HT1080 (cell line): Measurements from ENCODE around the gene L1TD1. TPM values are rescaled to one million over a fixed set of nuclear protein-coding genes. Genes with fewer than 3 reads are reported as not detected.
"Not testable (repeated sequence)": the region's sequence is repeated elsewhere in the genome, so short reads cannot be mapped to it uniquely, and the experiment has no call there.

Source experiments
- DNase-seq: peaks from one replicate; pipeline ENCODE4 v3.0.0-alpha.2; 2015; ENCODE audit warnings: low read depth
- total RNA-seq: library from RNA; depleted of rRNA; stranded (reverse); fragments of >200 nt; shearing (Covaris generic); gene quantifications from 2 replicates; pipeline ENCODE4 v1.2.3, GENCODE V29; 2014; rRNA removed

The L1TD1 gene
- total RNA-seq, 1 experiment from 2014 or later = not detected

DNA sequence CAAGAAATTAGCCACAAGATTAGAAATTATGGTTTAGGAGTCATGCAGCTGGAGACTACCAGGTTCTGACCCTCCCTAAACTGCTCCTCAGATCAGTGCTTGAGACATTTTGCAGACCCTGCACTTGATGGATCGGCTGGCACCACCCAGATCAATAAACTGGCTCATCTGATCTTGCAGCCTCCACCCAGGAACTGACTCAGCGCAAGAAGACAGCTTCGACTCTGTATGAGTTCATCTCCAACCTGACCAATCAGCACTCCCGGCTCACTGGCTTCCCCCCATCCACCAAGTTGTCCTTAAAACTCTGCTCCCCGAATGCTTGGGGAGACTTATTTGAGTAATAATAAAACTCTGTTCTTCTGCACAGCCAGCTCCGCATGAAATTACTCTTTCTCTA is 40.0 kb downstream of the L1TD1 start:
- DNase-seq = no peak

DNA sequence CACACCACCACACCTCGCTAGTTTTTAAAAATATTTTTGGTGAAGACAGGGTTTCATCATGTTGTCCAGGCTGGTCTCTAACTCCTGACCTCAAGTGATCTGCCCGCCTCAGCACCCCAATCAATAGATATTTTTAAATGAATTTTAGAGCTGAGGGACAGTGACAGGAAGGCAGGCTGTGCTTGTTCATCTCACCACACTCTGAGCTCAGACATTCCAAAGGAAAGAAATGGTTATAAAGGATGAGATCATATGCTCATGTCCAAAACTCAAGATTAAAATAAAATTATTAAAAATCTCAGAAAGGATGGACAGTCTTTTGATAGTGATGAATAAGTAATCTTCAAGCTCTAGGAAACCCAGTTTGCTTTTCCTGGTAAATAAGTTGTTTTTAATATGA is 40.9 kb downstream of the L1TD1 start:
- no peak for DNase-seq

DNA sequence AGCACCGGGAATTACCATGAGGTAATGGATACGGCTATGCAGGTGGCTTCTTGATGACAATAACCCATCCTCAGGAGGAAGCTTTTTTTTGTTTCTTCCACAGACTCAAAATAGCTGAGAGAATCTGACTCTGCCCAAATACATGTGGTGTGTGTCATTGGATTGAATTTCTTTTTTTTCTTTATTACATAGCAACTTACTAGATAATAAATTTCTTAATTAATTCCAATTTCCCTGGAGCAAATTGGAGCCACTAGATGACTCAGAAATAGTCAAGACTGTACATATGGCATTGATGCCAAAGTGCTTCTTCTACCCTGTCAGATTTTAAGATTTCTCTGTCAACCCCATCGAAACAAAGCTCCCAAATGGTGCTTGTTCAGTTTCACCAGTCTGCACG is 42.7 kb downstream of the L1TD1 start:
- DNase-seq = no peak

DNA sequence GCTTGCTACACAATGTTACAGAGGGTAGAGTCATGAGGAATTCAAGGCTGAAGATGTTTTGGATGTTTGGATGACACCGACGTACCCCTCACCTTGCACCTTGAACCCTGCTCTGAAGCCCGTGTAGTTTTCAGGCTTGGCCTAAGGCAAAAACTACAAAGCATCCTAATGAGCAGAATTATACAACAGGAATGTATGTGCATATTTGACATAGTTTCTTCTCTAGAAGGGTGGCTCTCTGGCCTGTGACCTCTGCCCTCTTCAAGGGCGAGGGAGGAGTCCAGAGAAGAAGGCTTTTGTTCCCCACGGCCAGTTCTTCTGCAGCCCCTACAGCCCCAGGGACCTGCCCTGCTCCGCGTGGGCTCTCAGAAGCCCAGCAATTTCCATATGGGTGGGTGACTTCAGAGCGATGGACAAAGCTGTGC is 43.3 kb downstream of the L1TD1 start:
- DNase-seq = no peak

DNA sequence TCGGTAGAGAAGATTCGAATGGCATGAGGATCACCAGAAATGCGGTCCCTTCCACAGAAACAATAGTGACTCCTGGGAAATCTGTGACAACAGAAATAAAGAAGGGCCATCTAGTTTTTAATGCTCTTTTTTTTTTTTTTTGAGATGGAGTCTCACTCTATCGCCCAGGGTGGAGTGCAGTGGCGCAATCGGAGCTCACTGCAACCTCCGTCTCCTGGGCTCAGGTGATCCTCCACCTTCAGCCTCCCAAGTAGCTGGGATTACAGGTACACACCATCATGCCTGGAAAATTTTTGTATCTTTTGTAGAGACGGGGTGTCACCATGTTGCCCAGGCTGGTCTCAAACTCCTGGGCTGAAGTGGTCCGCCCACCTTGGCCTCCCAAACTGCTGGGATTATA is 43.9 kb downstream of the L1TD1 start:
- DNase-seq = no peak

DNA sequence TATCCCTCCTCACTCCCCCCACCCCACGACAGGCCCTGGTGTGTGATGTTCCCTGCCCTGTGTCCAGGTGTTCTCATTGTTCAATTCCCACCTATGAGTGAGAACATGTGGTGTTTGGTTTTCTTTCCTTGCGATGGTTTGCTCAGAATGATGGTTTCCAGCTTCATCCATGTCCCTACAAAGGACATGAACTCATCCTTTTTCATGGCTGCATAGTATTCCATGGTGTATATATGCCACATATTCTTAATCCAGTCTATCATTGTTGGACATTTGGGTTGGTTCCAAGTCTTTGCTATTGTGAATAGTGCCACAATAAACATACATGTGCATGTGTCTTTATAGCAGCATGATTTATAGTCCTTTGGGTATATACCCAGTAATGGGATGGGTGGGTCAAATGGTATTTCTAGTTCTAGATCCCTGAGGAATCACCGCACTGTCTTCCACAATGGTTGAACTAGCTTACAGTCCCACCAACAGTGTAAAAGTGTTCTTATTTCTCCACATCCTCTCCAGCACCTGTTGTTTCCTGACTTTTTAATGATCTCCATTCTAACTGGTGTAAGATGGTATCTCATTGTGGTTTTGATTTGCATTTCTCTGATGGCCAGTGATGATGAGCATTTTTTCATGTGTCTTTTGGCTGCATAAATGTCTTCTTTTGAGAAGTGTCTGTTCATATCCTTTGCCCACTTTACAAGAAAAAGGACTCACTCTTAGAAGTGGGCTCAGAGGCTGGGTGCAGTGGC is 45.2 kb downstream of the L1TD1 start:
- not testable (repeated sequence) for DNase-seq

DNA sequence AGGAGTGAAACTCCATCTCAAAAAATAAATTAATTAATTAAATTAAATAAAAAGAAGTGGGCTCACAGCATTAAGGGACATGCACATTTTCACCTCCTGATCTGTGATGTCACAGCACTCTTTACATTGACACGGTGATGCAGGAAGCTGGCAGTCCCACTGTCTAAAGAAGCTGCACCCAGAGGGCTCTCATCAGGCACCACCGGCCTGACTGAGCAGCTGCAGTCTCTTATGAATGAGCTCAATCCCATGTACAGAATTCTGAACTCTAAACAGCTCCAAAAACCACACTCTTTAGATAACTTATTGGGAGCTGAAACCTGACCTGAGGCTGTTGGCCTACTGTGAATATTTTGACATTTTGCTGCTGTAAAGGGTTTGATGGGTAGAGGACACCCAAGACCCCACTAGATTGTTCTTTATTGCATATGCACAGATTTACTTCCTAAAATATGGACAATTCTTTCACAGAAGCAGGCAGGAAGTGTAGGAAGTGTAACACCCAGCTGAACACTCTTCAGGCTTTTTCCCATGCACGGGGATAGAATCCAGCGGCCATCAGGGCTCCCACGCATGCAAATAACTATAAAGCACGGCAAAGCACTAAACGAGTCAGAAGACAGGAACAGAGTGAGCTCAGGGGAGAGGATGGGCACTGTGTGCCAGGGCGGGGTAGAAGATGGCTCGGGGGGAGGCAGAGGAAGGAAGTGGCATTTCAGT is 46.2 kb downstream of the L1TD1 start:
- DNase-seq = no peak

DNA sequence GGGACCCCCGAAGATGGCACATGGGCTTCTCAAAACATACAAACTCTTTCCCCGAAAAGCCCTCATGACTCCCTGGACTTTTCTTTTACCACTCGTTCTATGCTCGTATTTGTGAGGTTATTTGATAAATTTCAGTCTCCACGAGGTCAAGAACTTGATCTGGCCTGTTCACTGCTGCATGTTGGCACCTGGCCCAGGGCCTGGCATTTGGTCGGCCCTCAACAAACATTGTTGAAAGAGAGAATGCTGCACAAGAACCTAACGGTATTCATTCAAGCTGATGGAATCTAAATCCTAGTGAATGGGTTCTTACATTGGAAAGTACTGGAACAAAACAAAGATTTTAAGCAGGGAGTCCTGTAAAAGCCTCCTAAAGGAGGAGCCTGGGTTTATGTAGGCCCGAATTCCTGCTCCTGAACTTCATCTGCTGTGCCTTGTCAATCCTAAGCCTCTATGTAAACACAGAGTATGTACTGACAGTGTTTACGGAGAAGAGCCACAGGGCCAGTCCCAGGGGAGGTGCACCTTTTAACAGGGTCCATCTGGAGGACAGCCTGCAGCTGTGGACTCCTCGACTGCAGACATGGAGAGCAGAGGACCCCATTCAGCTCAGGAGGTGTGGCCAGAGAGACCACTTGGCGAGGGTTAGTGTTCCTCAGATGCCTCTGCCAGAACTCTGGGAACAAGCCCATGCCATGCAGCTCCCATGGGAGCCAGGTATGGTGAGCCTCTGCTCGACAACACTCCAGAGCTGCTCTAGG is 46.9 kb downstream of the L1TD1 start:
- DNase-seq = no peak

DNA sequence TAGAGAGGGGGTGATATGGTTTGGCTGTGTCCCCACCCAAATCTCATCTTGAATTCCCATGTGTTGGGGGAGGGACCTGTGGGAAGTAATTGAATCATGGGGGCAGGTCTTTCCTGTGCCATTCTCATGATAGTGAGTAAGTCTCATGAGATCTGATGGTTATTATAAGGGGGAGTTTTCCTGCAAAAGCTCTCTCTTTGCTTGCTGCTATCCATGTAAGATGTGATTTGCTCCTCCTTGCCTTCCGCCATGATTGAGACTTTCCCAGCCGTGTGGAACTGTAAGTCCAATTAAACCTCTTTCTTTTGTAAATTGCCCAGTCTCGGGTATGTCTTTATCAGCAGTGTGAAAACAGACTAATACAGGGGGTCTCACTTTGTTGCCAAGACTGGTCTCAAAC is 49.7 kb downstream of the L1TD1 start:
- DNase-seq = not testable (repeated sequence)

DNA sequence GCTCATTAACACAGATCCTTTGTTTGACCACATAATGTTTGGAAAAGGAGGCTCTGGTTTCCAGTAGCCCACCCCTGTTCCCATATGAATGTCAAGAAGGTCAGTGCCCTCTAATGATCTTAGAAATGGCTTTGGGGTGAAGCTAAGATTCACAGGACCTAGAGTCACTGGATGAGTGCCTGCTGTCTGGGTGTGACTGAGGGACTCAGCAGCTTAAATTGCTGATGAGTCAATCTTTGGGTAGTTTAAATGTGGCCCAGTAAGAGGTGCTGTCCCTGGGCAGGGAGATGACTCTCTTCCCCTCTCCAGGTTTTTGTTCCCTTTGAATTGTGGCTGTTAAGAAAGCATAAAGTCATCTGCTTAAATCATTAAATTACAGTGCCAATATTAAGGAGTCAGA is 50.6 kb downstream of the L1TD1 start:
- no peak for DNase-seq

DNA sequence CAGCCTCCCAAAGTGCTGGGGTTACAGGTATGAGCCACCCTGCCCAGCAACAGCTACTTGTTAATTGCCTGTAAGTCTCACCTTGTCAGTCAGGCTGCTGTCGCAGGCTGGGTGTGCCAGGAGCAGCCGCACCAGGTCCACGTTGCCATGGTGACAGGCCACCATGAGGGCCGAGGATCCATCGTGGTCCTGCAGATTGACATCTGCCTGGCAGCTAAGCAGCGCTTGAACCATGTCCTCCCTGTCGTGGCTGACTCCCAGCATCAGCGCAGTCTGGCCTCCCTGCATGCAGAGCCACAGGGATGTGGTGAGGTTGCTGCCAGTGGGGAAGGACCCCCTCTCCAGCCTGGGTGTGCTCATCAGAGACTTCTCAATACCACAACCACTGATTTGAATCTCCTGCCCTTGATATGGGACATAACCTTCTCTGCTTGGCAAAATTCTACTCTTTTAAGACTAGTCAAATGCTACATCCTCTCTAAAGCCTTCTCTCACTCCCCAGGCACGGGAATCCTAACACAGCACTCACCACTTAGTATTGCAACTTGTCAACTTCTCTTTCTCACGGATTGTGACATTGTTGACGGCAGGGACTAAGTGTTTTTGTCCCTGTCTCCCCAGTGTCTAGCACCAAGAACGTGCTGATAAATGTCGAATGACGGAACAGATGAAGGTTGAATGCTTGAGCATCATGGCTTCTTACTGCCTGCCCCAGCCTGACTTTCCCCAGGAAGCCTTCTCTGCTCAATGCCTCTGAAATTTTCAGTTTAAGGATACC is 52.9 kb downstream of the L1TD1 start:
- DNase-seq = no peak

DNA sequence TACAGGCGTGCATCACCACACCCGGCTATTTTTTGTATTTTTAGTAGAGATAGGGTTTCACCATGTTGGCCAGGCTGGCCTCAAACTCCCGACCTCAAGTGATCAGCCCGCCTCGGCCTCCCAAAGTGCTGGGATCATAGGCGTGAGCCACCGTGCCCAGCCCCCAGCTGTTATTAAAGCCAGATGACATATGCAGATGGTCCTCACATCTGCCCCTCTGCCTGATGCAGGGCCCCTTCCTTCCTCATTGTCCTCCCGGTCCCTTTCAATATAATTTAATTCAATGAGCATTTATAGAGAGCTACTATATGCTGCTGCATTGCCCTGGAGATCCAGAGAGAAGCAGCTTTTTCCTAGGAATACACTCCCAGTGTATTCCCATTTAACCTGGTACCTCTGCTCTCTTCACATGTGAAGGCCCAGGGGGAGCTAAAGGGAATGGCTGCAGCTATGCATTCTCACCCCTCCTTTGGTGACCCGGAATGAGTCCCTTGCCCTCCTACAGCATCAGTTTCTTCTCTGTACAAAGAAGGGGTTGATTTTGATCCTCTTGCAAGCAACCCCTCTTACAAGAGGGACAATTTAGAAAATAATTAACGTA is 55.6 kb downstream of the L1TD1 start:
- DNase-seq = no peak

DNA sequence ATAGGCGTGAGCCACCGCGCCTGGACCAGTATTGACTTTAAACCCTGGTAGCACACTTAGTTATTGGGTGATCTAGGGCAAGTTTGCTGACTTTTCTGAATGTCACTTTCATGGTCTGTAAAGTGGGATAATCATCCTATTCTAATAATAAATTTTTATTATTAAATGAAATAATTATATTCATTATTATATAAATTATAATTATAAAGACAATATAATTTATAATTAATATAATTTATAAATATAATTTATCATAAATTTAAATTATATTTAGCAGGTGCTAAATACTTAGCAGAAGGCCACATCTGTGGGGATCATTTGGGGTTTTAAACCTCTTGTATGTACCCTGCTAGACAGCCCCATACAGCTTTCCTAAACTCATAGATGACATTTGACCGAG is 64.9 kb downstream of the L1TD1 start:
- DNase-seq = no peak

DNA sequence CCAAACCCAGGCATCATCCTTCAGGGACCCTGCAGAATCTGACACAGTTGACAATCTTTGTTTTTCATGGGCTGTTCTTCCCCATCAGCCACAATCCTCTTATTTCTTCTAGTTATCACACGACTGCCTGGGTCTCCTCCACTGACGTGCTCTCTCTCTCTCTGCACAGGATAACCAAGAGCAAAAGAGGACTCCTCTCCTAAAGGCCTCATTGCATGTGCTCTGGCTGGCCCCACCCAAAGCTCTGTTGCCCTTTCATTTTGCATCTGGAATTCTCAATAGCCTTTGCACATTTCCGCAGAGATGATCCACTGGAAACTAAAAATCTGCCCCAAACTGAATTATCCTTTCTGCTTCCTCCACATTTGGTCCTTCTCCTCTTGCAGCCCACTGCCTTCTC is 66.0 kb downstream of the L1TD1 start:
- no peak for DNase-seq

Other genes starting within 250 kb of the L1TD1 start
- not detected in 2 replicates for gene KANK4, start 124.6 kb downstream of the L1TD1 start, total RNA-seq
- gene USP1, start 242.2 kb downstream of the L1TD1 start, total RNA-seq = 48.3 and 48.5 TPM in 2 replicates